Coronary artery (tissue), 2 donors: ENCODE results near the gene NFATC2IP.

Experiments
- DNase-seq: peaks from one replicate; pipeline ENCODE4 v3.0.0-alpha.2; 2017; ENCODE audit warnings: low spot score
- H3K27ac ChIP-seq, 2 donors: fragments of 200-600 bp; sonication (generic); one replicate each; pipeline ENCODE4 v1.5.1; 2016 to 2019
- H3K4me3 ChIP-seq: fragments of 200-600 bp; sonication (generic); 2 replicates; pipeline ENCODE4 v1.5.1; 2016; ENCODE audit warnings: mild to moderate bottlenecking, moderate library complexity
- CTCF ChIP-seq: fragments of 200-600 bp; sonication (generic); IDR thresholded peaks from one replicate; pipeline ENCODE4 v1.5.1; 2019; ENCODE audit warnings: antibody characterized with exemption

The NFATC2IP gene

GRCh38 chr16:28905229-28905754 is 45.4 kb upstream of the NFATC2IP start:
- H3K27ac ChIP-seq: no peak overlapping the region
- no peak for TF ChIP-seq CTCF
- no peak for DNase-seq
- H3K4me3 ChIP-seq: no peak overlapping the region

- Histone ChIP-seq H3K27ac (no peak overlapping the region), H3K4me3 (no peak overlapping the region)
- no peak for DNase-seq
- TF ChIP-seq CTCF: no peak
These were observed 44.9 kb upstream of the NFATC2IP start for GRCh38 chr16:28905800-28906372.

GRCh38 chr16:28910086-28911031 is 40.4 kb upstream of the NFATC2IP start:
- Histone ChIP-seq H3K4me3 (no peak overlapping the region), H3K27ac (no peak overlapping the region)
- no peak for DNase-seq
- TF ChIP-seq CTCF: no peak

- no peak for TF ChIP-seq CTCF
- DNase-seq: no peak
These were observed 38.2 kb upstream of the NFATC2IP start for GRCh38 chr16:28912558-28912957.

GRCh38 chr16:28913946-28914724 is 36.6 kb upstream of the NFATC2IP start:
- DNase-seq: no peak

More at GRCh38 chr16:28912558-28912957, 38.2 kb upstream of the NFATC2IP start:
- H3K27ac ChIP-seq: no peak overlapping the region
- no peak overlapping the region for H3K4me3 ChIP-seq

GRCh38 chr16:28915181-28915580 is 35.6 kb upstream of the NFATC2IP start:
- Histone ChIP-seq H3K4me3 (no peak overlapping the region), H3K27ac (no peak overlapping the region)
- DNase-seq: no peak
- no peak for TF ChIP-seq CTCF

More at GRCh38 chr16:28913946-28914724, 36.6 kb upstream of the NFATC2IP start:
- Histone ChIP-seq H3K4me3 (no peak overlapping the region), H3K27ac (no peak overlapping the region)
- TF ChIP-seq CTCF: no peak
